Measurements from ENCODE around the gene ACP1.

ACP1 gene

GRCh38 chr2:287471-287885, 22.7 kb downstream of the ACP1 start:
- Histone ChIP-seq H2BK120ac (ENCODE audit: low read depth, low read length) (peak overlapping the region; percentile 48), H4K5ac (ENCODE audit: low read length) (no peak overlapping the region), H2BK5ac (ENCODE audit: low read length) (no peak overlapping the region), H3K9ac (ENCODE audit: low read length) (peak overlapping the region; percentile 57), H4K8ac (ENCODE audit: low read depth, low read length) (peak overlapping the region; percentile 58), H3K56ac (ENCODE audit: low read length) (peak overlapping the region; percentile 67), H3K27ac (ENCODE audit: low read depth, low read length) (no peak overlapping the region), H3K4me3 (ENCODE audit: low read length) (no peak overlapping the region), H3K27me3 (ENCODE audit: insufficient read depth, low read length, poor library complexity) (peaks cover 1% of the 10 kb centered on the region), H2BK15ac (replicated peaks; ENCODE audit: low read depth) (no peak overlapping the region), H3K4ac (ENCODE audit: low read depth, low read length) (no peak overlapping the region), H3K36me3 (ENCODE audit: control insufficient read depth, insufficient read depth, low read length) (peaks cover 3% of the 10 kb centered on the region), H3K79me1 (ENCODE audit: low read length) (no peaks in the 10 kb centered on the region), H3K23ac (ENCODE audit: low read length) (no peak overlapping the region), H3K18ac (ENCODE audit: low read length) (peak overlapping the region; percentile 97), H3K79me2 (ENCODE audit: control insufficient read depth, insufficient read depth, low read length) (no peaks in the 10 kb centered on the region), H3K4me1 (ENCODE audit: control insufficient read depth, low read depth, low read length) (peaks cover 12% of the 10 kb centered on the region), H2AK5ac (ENCODE audit: low read length) (no peak overlapping the region), H3K4me2 (ENCODE audit: low read length) (peak overlapping the region; percentile 46)
- peak; percentile 72 for DNase-seq
- no CpG with 5 or more reads among the region's 46 CpGs for WGBS (ENCODE audit: extremely low coverage, insufficient coverage, low lambda C conversion rate)

GRCh38 chr2:287911-288757, 23.4 kb downstream of the ACP1 start, which contains the start of gene ALKAL2:
ALKAL2 (minus strand) TSS chr2:288091; CDS start chr2:287835, 256 bp downstream.
- peak within 1 kb of the TSS; percentile 57 for H3K9ac ChIP-seq (ENCODE audit: low read length)
- H4K5ac ChIP-seq (ENCODE audit: low read length) = no peak within 1 kb of the TSS
- peak within 1 kb of the TSS; percentile 67 for H3K56ac ChIP-seq (ENCODE audit: low read length)
- peaks cover 1% of the 10 kb centered on the region for H3K27me3 ChIP-seq (ENCODE audit: insufficient read depth, low read length, poor library complexity)
- H3K27ac ChIP-seq (ENCODE audit: low read depth, low read length) = no peak within 1 kb of the TSS
- H3K79me1 ChIP-seq (ENCODE audit: low read length) = no peaks in the 10 kb centered on the region
- H2BK5ac ChIP-seq (ENCODE audit: low read length) = no peak within 1 kb of the TSS
- peak within 1 kb of the TSS; percentile 46 for H3K4me2 ChIP-seq (ENCODE audit: low read length)
- no peak within 1 kb of the TSS for H3K4ac ChIP-seq (ENCODE audit: low read depth, low read length)
- WGBS (ENCODE audit: extremely low coverage, insufficient coverage, low lambda C conversion rate) = no CpG with 5 or more reads among the region's 128 CpGs
- H3K36me3 ChIP-seq (ENCODE audit: control insufficient read depth, insufficient read depth, low read length) = peaks cover 3% of the 10 kb centered on the region
- no peak within 1 kb of the TSS for H3K4me3 ChIP-seq (ENCODE audit: low read length)
- H4K8ac ChIP-seq (ENCODE audit: low read depth, low read length) = peak within 1 kb of the TSS; percentile 58
- H3K18ac ChIP-seq (ENCODE audit: low read length) = peak within 1 kb of the TSS; percentile 97
- no peak within 1 kb of the TSS for H2BK15ac ChIP-seq (replicated peaks; ENCODE audit: low read depth)
- peak; percentile 42 for DNase-seq
- peak within 1 kb of the TSS; percentile 48 for H2BK120ac ChIP-seq (ENCODE audit: low read depth, low read length)
- H3K4me1 ChIP-seq (ENCODE audit: control insufficient read depth, low read depth, low read length) = peaks cover 12% of the 10 kb centered on the region
- H3K23ac ChIP-seq (ENCODE audit: low read length) = no peak within 1 kb of the TSS
- no peak within 1 kb of the TSS for H2AK5ac ChIP-seq (ENCODE audit: low read length)
- no peaks in the 10 kb centered on the region for H3K79me2 ChIP-seq (ENCODE audit: control insufficient read depth, insufficient read depth, low read length)

GRCh38 chr2:288758-289361, 24.1 kb downstream of the ACP1 start:
- H3K18ac ChIP-seq (ENCODE audit: low read length) = no peak overlapping the region
- H2AK5ac ChIP-seq (ENCODE audit: low read length) = no peak overlapping the region
- H3K9ac ChIP-seq (ENCODE audit: low read length) = peak overlapping the region; percentile 36
- peaks cover 1% of the 10 kb centered on the region for H3K27me3 ChIP-seq (ENCODE audit: insufficient read depth, low read length, poor library complexity)
- no peak overlapping the region for H3K27ac ChIP-seq (ENCODE audit: low read depth, low read length)
- H2BK120ac ChIP-seq (ENCODE audit: low read depth, low read length) = no peak overlapping the region
- no peak overlapping the region for H4K8ac ChIP-seq (ENCODE audit: low read depth, low read length)
- H3K79me2 ChIP-seq (ENCODE audit: control insufficient read depth, insufficient read depth, low read length) = no peaks in the 10 kb centered on the region
- H4K5ac ChIP-seq (ENCODE audit: low read length) = no peak overlapping the region
- H3K23ac ChIP-seq (ENCODE audit: low read length) = no peak overlapping the region
- H2BK15ac ChIP-seq (replicated peaks; ENCODE audit: low read depth) = no peak overlapping the region
- no peaks in the 10 kb centered on the region for H3K79me1 ChIP-seq (ENCODE audit: low read length)
- H3K36me3 ChIP-seq (ENCODE audit: control insufficient read depth, insufficient read depth, low read length) = peaks cover 3% of the 10 kb centered on the region
- no CpG with 5 or more reads among the region's 42 CpGs for WGBS (ENCODE audit: extremely low coverage, insufficient coverage, low lambda C conversion rate)
- peak; percentile 72 for DNase-seq
- no peak overlapping the region for H3K4me3 ChIP-seq (ENCODE audit: low read length)
- no peak overlapping the region for H2BK5ac ChIP-seq (ENCODE audit: low read length)
- peak overlapping the region; percentile 82 for H3K4me2 ChIP-seq (ENCODE audit: low read length)
- peak overlapping the region; percentile 83 for H3K56ac ChIP-seq (ENCODE audit: low read length)
- no peak overlapping the region for H3K4ac ChIP-seq (ENCODE audit: low read depth, low read length)
- H3K4me1 ChIP-seq (ENCODE audit: control insufficient read depth, low read depth, low read length) = peaks cover 12% of the 10 kb centered on the region

GRCh38 chr2:289362-290089, 24.8 kb downstream of the ACP1 start:
- Histone ChIP-seq H4K5ac (ENCODE audit: low read length) (no peak overlapping the region), H2BK120ac (ENCODE audit: low read depth, low read length) (no peak overlapping the region), H3K79me2 (ENCODE audit: control insufficient read depth, insufficient read depth, low read length) (no peaks in the 10 kb centered on the region), H3K23ac (ENCODE audit: low read length) (no peak overlapping the region), H4K8ac (ENCODE audit: low read depth, low read length) (no peak overlapping the region), H3K56ac (ENCODE audit: low read length) (peak overlapping the region; percentile 83), H3K79me1 (ENCODE audit: low read length) (no peaks in the 10 kb centered on the region), H3K18ac (ENCODE audit: low read length) (no peak overlapping the region), H3K4me3 (ENCODE audit: low read length) (peak overlapping the region; percentile 40), H3K4ac (ENCODE audit: low read depth, low read length) (no peak overlapping the region), H3K4me1 (ENCODE audit: control insufficient read depth, low read depth, low read length) (peaks cover 5% of the 10 kb centered on the region), H3K36me3 (ENCODE audit: control insufficient read depth, insufficient read depth, low read length) (no peaks in the 10 kb centered on the region), H3K27me3 (ENCODE audit: insufficient read depth, low read length, poor library complexity) (peaks cover 1% of the 10 kb centered on the region), H2AK5ac (ENCODE audit: low read length) (no peak overlapping the region), H2BK5ac (ENCODE audit: low read length) (no peak overlapping the region), H2BK15ac (replicated peaks; ENCODE audit: low read depth) (no peak overlapping the region), H3K4me2 (ENCODE audit: low read length) (peak overlapping the region; percentile 82), H3K27ac (ENCODE audit: low read depth, low read length) (no peak overlapping the region), H3K9ac (ENCODE audit: low read length) (peak overlapping the region; percentile 42)
- peak; percentile 31 for DNase-seq
- no CpG with 5 or more reads among the region's 60 CpGs for WGBS (ENCODE audit: extremely low coverage, insufficient coverage, low lambda C conversion rate)

- H3K4ac ChIP-seq (ENCODE audit: low read depth, low read length) = no peak overlapping the region
- no peak overlapping the region for H2BK5ac ChIP-seq (ENCODE audit: low read length)
- H3K9ac ChIP-seq (ENCODE audit: low read length) = peak overlapping the region; percentile 42
- H3K27ac ChIP-seq (ENCODE audit: low read depth, low read length) = no peak overlapping the region
- no peaks in the 10 kb centered on the region for H3K36me3 ChIP-seq (ENCODE audit: control insufficient read depth, insufficient read depth, low read length)
- H4K5ac ChIP-seq (ENCODE audit: low read length) = no peak overlapping the region
- no peak overlapping the region for H3K4me3 ChIP-seq (ENCODE audit: low read length)
- peaks cover 2% of the 10 kb centered on the region for H3K4me1 ChIP-seq (ENCODE audit: control insufficient read depth, low read depth, low read length)
- H2AK5ac ChIP-seq (ENCODE audit: low read length) = no peak overlapping the region
- H4K8ac ChIP-seq (ENCODE audit: low read depth, low read length) = no peak overlapping the region
- H3K23ac ChIP-seq (ENCODE audit: low read length) = no peak overlapping the region
- H2BK15ac ChIP-seq (replicated peaks; ENCODE audit: low read depth) = no peak overlapping the region
- H3K18ac ChIP-seq (ENCODE audit: low read length) = no peak overlapping the region
- peaks cover 1% of the 10 kb centered on the region for H3K27me3 ChIP-seq (ENCODE audit: insufficient read depth, low read length, poor library complexity)
- no peaks in the 10 kb centered on the region for H3K79me2 ChIP-seq (ENCODE audit: control insufficient read depth, insufficient read depth, low read length)
- no CpG with 5 or more reads among the region's 15 CpGs for WGBS (ENCODE audit: extremely low coverage, insufficient coverage, low lambda C conversion rate)
- H2BK120ac ChIP-seq (ENCODE audit: low read depth, low read length) = no peak overlapping the region
- peak overlapping the region; percentile 82 for H3K4me2 ChIP-seq (ENCODE audit: low read length)
- H3K56ac ChIP-seq (ENCODE audit: low read length) = peak overlapping the region; percentile 83
- H3K79me1 ChIP-seq (ENCODE audit: low read length) = no peaks in the 10 kb centered on the region
- peak; percentile 80 for DNase-seq
Measured at GRCh38 chr2:290090-290722, 25.5 kb downstream of the ACP1 start.
